GM20431 (cell line): ENCODE data around the gene ZC3H12A.

Source experiments
- in situ Hi-C: fragments of 300-500 bp; cut with MseI, MboI; formaldehyde crosslinking; loops from one replicate; pipeline ENCODE4 v1.15.0; 2020; ENCODE audit warnings: low sequenced_read_pairs; ENCODE audit not compliant: unreplicated experiment

Gene ZC3H12A

DNA sequence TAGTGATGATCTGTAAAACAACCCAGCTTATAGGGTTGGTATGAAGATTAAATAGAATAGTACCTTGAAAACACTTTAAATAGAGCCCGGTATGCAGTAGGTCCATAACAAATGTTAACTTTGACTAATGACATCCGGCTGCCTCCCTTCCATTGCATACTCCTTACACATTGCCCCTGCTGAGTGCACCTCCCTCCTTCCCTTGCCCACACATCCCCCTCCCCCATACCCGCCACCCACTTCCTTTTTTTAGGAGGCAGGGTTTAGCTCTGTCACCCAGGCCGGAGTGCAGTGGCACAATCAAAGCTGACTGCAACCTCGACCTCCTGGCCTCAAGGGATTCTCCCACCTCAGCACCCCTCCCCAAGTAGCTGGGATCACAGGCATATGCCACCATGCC, 24.4 kb upstream of the ZC3H12A start:
- in situ Hi-C loops, result loop anchor here (25.0 kb wide), 2 partner anchors 237 to 738 kb away; partner anchors contain the start of gene CDCA8

GRCh38 chr1:37452416-37452815, 22.0 kb upstream of the ZC3H12A start:
- in situ Hi-C loops, result loop anchor here (25.0 kb wide), 1 partner anchor 235 kb away; the partner anchor contains the start of gene CDCA8

DNA sequence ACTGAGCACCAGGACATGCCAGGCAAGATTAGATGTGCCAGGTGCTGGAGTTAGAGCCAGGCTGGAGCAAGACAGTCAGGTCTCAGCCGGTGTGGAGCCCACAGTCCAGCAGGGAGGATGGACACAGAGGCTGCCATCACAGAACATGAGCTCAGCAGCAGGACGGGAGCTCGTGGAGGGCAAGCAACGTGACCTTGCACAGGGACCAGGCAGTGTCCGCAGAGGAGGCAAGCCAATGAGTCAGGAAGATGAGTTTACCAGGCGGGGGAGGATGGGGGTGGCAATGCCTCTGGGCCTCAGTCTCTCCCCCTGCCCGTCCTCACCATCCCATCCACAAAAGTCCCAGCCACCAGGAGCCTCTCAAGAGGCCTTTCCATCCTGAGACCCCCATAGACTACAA, 20.7 kb upstream of the ZC3H12A start:
- in situ Hi-C loops, result loop anchor here (25.0 kb wide), 1 partner anchor 234 kb away; the partner anchor contains the start of gene CDCA8

DNA sequence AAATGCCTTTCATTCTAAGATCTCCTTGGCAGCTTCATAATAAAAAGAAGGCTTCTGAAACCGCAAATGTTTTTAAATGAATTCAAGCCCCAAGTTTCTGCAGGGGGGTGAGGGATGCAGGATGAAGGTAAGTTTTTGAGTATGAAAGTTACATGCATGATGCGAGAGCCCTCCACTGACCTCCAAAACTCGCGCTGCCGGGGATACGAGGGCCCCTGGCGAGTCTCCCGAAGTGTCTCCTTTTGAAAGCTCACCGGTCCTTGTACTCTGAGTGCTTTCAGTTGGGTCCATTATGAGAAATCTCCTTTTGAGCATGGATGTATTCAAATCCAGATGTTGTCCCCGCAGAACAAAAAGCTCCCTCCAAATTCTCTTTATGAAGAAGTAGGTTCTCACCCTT, 18.9 kb upstream of the ZC3H12A start:
- in situ Hi-C loops, result loop anchor here (25.0 kb wide), 1 partner anchor 232 kb away; the partner anchor contains the start of gene CDCA8

DNA sequence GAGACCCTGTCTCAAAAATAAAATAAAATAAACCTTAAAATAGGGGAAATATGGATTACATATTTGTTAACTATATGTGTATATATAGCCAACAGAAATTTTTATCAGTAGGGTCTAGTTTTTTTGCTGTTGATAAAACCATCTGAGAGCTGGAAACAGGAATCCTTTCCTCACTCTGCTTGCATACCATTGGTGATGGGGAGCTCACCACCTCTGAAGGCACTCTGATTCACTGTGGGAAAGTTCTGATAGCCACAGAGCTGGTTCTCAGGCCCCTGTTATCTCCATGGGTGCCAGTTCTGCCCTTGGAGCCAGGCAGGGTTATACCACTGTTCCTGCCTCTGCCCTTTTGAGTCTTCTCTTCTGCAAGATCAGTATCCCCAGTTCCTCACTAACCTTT, 17.8 kb upstream of the ZC3H12A start:
- in situ Hi-C loops, result loop anchor here (25.0 kb wide), 1 partner anchor 231 kb away; the partner anchor contains the start of gene CDCA8

DNA sequence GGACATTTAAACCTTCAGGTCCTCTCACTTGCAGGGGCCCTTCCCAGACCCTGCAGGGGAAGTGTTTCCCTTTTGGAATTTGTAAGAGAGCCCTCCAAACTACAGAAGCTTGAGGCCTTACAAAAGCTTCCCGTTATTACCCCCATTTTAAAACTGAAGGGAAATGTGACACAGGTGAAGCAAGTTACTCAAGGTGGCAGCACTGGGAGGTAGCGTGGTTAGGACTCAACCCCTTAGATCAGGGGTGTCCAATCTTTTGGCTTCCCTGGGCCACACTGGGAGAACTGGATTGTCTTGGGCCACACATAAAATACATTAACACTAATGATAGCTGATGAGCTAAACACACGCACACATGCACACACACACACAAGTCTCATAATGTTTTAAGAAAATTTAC, 15.8 kb upstream of the ZC3H12A start:
- in situ Hi-C loops, result loop anchor here (25.0 kb wide), 1 partner anchor 229 kb away; the partner anchor contains the start of gene CDCA8

DNA sequence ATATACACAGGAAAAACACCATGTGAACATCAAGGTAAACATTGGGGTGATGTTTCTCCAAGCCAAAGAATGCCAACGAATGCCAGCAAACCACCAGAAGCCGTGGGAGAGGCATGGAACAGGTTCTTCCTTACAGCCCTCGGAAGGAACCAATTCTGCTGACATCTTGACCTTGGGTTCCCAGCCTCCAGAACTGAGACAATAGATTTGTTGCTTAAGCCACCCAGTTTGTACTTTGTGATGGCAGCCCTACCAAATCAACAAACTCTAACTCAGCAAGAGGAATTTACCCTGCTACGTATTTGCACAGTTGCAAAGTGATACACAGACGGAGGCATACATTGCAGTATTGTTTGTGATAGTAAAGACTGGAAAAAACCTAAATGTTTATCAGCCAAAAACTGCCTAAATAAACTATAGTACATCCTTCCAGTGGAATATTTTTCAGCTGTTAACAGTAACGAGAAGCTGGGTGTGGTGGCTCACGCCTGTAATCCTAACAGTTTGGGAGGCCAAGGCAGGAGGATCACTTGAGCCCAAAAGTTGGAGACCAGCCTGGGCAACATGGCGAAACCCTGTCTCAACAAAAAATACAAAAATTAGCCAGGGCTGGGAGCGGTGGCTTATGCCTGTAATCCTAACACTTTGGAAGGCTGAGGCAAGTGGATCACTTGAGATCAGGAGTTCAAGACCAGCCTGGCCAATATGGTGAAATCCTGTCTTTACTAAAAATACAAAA, 12.5 kb upstream of the ZC3H12A start:
- in situ Hi-C loops, result loop anchor here (25.0 kb wide), 1 partner anchor 225 kb away; the partner anchor contains the start of gene CDCA8

- in situ Hi-C loops, result loop anchor here (25.0 kb wide), 1 partner anchor 223 kb away; the partner anchor contains the start of gene CDCA8
Measured at GRCh38 chr1:37464443-37464842, 9.9 kb upstream of the ZC3H12A start.

DNA sequence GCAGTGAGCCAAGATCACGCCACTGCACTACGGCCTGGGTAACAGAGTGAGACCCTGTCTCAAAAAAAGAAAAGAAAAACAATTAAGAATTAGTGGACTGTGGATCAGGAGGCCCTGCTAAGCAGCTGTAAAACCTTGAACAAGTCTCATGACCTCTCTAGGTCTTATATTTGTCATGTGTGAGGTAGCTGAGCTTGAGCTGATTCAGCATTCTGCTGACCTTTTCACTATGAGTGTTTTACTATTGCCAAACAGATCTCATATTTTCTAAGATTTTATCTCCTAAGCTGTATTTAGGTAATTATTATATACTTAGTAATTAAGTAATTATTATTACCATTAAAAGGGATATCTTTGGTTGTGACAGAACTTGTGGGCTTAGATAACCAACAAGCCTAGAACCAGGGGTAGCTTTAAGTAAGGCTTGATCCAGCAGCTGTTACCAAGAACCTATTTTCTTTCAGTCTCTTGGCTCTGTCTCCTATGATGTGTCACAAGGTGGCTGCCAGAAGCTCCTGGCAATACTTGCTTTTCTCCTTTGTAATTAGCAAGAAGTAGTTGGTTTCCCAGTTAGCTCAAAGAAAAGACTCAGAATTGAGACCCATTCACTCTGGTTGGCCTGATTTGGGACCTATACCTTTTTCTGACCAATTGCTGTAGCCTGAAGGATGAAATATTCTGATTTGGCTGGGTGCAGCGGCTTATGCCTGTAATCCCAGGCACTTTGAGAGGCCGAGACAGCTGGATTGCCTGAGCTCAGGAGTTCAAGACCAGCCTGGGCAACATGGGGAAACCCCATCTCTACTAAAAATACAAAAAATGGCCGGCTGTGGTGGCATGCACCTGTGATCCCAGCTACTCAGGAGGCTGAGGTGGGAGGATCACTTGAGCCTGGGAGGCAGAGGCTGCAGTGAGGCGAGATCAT, 8.5 kb upstream of the ZC3H12A start:
- in situ Hi-C loops, result loop anchor here (25.0 kb wide), 1 partner anchor 221 kb away; the partner anchor contains the start of gene CDCA8

DNA sequence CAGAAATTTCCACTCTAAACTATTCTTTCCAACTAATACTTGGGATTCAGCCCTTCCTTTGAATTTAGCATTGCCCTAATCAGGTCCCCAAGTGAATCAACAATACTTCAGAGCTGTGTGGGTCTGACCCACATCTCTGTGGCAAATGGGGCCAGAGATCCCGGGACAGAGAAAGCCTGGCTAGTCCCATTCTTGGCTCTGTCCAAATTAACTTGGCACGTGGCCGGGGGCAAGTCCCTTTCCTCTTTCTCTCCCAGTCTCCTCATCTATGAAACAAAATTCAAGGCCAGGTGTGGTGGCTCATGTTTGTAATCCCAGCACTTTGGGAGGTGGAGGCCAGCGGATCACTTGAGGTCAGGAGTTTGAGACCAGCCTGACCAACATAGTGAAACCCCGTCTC, 6.3 kb upstream of the ZC3H12A start:
- in situ Hi-C loops, result loop anchor here (25.0 kb wide), 1 partner anchor 219 kb away; the partner anchor contains the start of gene CDCA8

GRCh38 chr1:37469386-37469785, 5.0 kb upstream of the ZC3H12A start:
- in situ Hi-C loops, result loop anchor here (25.0 kb wide), 1 partner anchor 218 kb away; the partner anchor contains the start of gene CDCA8

DNA sequence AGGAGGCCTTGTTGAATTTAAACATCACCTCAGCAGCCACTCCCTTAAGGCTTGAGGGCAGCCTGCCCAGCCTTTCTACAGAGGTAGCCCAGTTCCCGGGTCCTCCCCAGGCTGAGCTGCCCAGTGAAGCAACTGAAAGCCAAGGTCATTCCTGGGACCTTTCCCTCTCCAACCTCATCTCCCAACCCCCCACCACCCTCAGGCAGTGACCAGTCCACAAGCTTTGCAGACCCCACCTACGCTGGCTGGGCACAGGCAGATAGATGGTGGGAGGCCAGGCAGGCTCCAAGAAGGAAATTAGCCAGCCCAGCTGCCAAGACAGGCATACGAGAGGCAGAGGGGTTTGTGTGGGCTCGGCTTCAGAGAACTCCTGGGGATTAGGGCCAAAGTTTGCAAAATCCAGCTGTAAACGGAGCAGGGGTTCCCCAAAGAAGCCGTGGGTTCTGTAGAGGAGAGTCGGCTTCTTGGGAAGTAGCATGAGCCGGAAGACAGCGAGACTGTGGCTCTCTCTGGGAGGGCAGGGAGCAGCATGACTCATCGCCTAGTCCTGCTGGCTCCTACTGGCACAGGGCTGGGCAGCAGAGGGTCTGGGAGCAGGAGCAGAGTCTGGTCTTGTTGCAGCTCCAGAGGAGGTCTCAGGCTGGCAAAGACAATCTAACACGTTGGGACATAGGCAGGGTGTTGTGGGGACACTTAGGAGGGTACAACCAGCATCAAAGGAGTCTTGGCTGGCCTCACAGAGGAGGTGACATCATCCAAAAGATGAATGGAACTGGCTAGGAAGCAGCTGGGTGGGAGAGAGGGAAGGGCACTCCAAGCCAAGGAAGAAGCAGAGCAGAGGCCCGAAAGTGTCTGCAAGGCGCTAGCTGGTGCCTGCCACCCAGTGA, 2.8 kb upstream of the ZC3H12A start:
- in situ Hi-C loops, result loop anchor here (25.0 kb wide), 1 partner anchor 216 kb away; the partner anchor contains the start of gene CDCA8

GRCh38 chr1:37472281-37472680, 2.1 kb upstream of the ZC3H12A start:
- in situ Hi-C loops, result loop anchor here (25.0 kb wide), 1 partner anchor 215 kb away; the partner anchor contains the start of gene CDCA8

DNA sequence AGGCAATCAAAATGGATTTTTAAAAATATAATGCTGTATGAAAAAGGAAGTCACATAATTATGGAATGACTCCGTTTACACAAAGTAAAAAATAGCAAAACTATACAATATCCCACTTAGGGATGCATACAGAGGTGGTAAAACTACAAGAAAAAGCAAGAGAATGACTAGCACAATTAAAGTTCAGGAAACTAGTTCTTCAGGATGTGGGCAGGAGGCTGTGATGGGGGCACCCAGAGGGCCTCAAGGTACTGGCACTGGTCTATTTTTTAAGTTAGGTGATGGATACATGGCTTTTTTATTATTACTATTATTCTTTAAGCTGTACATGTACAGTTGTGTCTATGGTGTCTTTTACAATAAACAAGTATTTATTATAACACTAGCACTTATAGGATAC, 1.4 kb upstream of the ZC3H12A start:
- in situ Hi-C loops, result loop anchor here (25.0 kb wide), 1 partner anchor 214 kb away; the partner anchor contains the start of gene CDCA8

DNA sequence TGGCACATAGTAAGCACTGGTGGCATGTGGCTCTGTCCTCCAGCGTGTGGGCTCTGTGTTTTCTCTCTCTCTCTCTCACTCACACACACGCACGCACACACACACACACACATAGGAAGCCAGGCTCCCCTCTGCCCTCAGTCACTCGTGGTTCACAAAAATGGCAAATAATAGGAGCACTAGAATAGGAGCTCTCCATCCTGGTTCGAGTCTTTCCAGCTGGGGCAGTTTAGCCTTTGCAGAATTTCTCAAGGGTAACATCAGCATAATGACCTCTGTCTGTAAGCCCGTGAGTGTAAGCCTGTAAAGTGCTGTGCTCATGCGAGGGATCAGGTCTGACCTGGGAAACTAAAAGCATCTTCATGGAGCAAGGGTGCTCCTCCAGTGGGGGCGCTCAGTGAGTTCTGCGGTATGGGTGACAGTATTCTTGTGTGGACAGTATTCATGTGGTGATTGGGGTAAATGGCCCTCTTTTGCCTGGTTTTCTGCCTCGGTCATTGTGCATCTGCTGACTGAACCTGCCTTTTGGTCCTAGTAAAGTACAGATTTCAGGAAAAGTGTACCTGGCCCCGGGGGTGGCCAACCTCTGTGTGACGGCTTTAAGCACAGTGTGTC, 842 bp upstream of the ZC3H12A start:
- in situ Hi-C loops, result loop anchor here (25.0 kb wide), 1 partner anchor 214 kb away; the partner anchor contains the start of gene CDCA8

DNA sequence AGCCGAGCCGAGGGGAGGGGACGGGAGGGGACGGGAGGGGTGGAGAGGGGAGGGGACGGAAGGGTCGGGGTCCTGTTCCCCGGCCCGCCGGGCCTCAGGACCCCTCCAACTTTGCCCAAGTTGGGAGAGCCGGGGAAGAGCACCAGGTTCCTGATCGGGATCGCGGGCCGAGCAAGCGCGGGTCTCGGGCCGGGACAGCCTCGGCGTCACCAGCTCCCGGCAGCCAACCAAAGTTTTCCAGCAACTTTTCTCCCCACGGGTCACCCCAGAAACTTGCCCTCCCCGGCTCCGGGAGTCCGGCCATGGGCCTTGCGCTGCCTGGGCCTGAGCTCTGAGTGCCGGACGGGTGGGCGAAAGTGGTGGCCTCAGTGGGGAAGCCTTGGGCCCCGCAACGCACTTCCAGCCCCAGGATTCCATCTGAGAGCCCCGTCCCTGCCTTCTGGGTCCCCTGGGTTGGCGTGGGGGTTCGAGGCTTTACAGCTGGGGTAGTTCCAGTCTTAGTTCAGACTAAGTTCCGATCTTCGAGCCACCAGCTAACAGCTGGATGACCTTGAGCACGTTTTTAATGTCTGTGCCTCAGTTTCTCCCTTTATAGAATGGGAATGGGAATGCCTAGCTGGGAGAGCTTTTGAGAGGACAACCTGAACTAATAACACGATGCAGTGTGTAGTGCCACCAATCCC, 458 bp downstream of the ZC3H12A start:
- in situ Hi-C loops, result loop anchor here (25.0 kb wide), 1 partner anchor 212 kb away; the partner anchor contains the start of gene CDCA8

GRCh38 chr1:37475380-37476086, 1.2 kb downstream of the ZC3H12A start:
- in situ Hi-C loops, result no loop called here
